Muscle layer of duodenum (tissue), 2 donors: Measurements from ENCODE around the gene CFD.
"Not testable (repeated sequence)": the region's sequence is repeated elsewhere in the genome, so short reads cannot be mapped to it uniquely, and the experiment has no call there.

Experiments used
- H3K27ac ChIP-seq: one replicate; pipeline ENCODE4 v1.7.0; 2013; ENCODE audit warnings: mild to moderate bottlenecking, low read length
- H3K27me3 ChIP-seq: one replicate; pipeline ENCODE4 v1.7.0; 2013; ENCODE audit warnings: low read depth, mild to moderate bottlenecking, control low read depth, low read length
- H3K36me3 ChIP-seq, 2 donors: one replicate each; pipeline ENCODE4 v1.7.0; 2013; ENCODE audit warnings: low read length in 2 of 2, control low read depth in 1 of 2, mild to moderate bottlenecking in 1 of 2; ENCODE audit not compliant: insufficient read depth in 2 of 2, control insufficient read depth in 1 of 2
- H3K4me1 ChIP-seq, 2 donors: one replicate each; pipeline ENCODE4 v1.7.0; 2013; ENCODE audit warnings: low read length in 2 of 2, mild to moderate bottlenecking in 2 of 2, control low read depth in 1 of 2, moderate library complexity in 1 of 2; ENCODE audit not compliant: insufficient read depth in 2 of 2, control insufficient read depth in 1 of 2
- H3K4me3 ChIP-seq, 2 donors: one replicate each; pipeline ENCODE4 v1.7.0; 2013; ENCODE audit warnings: low read length in 2 of 2, low read depth in 1 of 2, mild to moderate bottlenecking in 1 of 2
- H3K9me3 ChIP-seq, 2 donors: one replicate each; pipeline ENCODE4 v1.7.0; 2013; ENCODE audit warnings: low read length in 2 of 2, control low read depth in 1 of 2, mild to moderate bottlenecking in 1 of 2; ENCODE audit not compliant: control insufficient read depth in 1 of 2
- donor health status: healthy.

The CFD gene

DNA sequence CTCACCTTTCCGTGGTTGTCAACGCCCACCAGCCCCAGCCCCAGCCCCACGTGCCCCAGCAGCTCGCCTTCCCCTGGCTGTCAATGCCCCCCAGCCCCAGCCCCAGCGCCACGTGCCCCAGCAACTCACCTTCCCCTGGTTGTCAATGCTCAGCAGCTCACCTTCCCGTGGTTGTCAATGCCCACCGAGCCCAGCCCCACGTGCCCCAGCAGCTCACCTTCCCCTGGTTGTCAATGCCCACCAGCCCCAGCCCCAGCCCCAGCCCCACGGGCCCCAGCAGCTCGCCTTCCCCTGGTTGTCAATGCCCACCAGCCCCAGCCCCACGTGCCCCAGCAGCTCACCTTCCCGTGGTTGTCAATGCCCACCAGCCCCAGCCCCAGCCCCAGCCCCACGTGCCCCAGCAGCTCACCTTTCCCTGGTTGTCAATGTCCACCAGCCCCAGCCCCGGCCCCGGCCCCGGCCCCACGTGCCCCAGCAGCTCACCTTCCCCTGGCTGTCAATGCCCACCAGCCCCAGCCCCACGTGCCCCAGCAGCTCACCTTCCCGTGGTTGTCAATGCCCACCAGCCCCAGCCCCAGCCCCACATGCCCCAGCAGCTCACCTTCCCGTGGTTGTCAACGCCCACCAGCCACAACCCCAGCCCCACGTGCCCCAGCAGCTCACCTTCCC, 18.7 kb downstream of the CFD start:
- not testable (repeated sequence) for H3K27ac ChIP-seq, H3K4me1 ChIP-seq, H3K27me3 ChIP-seq, H3K9me3 ChIP-seq, H3K4me3 ChIP-seq
- peaks cover 11 to 76% of the 10 kb centered on the region in 2 donors for H3K36me3 ChIP-seq

DNA sequence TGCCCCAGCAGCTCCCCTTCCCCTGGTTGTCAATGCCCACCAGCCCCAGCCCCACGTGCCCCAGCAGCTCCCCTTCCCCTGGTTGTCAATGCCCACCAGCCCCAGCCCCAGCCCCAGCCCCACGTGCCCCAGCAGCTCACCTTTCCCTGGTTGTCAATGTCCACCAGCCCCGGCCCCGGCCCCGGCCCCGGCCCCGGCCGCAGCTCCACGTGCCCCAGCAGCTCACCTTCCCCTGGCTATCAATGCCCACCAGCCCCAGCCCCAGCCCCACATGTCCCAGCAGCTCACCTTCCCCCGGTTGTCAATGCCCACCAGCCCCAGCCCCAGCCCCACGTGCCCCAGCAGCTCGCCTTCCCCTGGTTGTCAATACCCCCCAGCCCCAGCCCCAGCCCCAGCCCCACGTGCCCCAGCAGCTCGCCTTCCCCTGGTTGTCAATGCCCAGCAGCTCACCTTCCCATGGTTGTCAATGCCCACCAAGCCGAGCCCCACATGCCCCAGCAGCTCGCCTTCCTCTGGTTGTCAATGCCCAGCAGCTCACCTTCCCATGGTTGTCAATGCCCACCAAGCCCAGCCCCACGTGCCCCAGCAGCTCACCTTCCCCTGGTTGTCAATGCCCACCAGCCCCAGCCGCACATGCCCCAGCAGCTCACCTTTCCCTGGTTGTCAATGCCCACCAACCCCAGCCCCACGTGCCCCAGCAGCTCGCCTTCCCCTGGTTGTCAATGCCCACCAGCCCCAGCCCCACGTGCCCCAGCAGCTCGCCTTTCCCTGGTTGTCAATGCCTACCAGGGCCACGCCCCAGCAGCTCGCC, 19.5 kb downstream of the CFD start:
- H3K27ac ChIP-seq, H3K4me1 ChIP-seq, H3K27me3 ChIP-seq, H3K9me3 ChIP-seq, H3K4me3 ChIP-seq: not testable (repeated sequence)
- H3K36me3 ChIP-seq: peaks cover 16 to 84% of the 10 kb centered on the region in 2 donors

DNA sequence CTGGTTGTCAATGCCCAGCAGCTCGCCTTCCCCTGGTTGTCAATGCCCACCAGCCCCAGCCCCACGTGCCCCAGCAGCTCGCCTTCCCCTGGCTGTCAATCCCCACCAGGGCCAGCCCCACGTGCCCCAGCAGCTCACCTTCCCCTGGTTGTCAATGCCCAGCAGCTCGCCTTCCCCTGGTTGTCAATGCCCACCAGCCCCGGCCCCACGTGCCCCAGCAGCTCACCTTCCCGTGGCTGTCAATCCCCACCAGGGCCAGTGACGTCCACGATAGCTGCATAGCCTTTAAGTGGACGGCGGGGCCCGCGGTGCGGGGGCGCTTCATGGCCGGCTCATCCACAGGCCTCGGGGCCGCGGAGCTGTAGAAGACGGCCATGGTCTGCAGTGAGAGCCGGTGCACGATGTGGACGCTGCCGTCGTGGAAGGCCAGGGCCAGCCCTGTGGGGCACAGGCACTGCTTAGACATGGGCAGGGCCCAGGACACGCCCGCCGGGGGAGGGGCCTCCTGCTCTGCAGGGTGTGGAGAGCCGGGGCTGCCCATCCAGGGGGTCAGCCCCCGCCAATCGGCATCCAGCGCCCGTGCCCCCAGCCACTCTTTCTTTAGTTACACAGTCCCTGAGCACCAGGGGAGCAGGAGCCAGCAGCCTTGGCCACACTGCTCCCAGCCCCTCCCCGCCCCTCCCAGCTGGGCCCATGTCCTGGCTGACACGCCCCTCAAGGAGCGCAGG, 20.4 kb downstream of the CFD start:
- Histone ChIP-seq H3K27me3 (no peaks in the 10 kb centered on the region), H3K4me1 (no peaks in the 10 kb centered on the region), H3K27ac (no peak overlapping the region), H3K4me3 (no peak overlapping the region), H3K9me3 (no peaks in the 10 kb centered on the region), H3K36me3 (peaks cover 16 to 87% of the 10 kb centered on the region in 2 donors)

DNA sequence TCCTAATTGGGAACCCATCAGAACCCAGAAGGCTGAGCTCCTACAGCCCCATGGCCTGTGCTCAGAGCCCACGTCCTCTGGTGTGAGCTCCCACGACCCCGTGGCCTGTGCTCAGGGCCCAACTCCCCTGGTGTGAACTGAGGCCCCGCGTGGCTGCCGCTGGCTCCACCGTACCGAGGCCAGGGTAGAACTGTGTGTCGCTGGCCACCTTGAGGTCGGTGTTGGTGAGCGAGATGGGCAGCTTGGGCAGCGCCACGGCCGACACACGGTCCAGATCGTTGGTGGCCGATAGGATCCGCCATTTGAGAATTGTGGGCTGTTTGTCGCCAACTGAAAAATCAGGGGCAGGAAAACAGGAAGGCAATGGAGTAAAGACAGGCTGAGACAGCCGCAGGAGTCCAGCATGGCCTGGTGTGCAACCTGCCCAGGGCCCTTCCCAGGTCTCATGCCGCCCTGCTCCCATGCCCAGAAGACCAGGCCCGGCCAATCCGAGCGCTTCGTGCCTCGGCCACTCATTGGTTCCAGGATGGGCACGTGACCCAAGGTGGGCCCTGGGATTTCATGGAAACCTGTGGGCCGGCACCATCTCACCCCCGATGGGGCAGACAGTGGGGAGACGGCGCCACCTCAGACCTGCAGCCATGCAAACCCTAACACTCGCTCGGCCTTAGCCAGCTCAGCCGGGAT, 22.1 kb downstream of the CFD start:
- peaks cover 16 to 89% of the 10 kb centered on the region in 2 donors for H3K36me3 ChIP-seq
- no peaks in the 10 kb centered on the region for H3K27me3 ChIP-seq
- no peak overlapping the region for H3K27ac ChIP-seq
- H3K4me1 ChIP-seq: no peaks in the 10 kb centered on the region
- no peaks in the 10 kb centered on the region for H3K9me3 ChIP-seq
- H3K4me3 ChIP-seq: no peak overlapping the region

DNA sequence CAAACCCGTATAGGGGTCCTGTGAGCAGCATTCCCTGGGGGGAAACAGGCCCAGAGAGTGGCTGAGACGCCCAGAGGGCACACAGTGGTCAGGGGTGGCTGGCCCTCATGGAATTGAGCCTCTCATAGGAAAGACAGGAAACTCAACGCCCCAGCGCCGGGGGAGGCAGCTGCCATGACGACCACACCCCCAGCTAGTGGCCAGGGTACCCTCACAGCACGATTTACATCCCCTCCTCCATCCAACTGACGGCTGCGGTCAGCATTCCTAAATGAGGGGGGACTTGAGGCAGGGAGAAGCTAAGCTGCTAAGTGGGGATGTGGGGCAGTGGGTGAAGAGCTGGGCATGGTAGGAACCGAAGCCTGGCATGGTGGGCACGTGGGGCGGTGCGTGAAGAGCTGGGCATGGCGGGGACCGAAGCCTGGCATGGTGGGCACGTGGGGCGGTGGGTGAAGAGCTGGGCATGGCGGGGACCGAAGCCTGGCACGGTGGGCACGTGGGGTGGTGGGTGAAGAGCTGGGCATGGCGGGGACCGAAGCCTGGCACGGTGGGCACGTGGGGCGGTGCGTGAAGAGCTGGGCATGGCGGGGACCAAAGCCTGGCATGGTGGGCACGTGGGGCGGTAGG, 23.5 kb downstream of the CFD start:
- H3K27me3 ChIP-seq: no peaks in the 10 kb centered on the region
- H3K9me3 ChIP-seq: no peaks in the 10 kb centered on the region
- H3K4me1 ChIP-seq: no peaks in the 10 kb centered on the region
- H3K36me3 ChIP-seq: peaks cover 16 to 80% of the 10 kb centered on the region in 2 donors
- no peak overlapping the region for H3K4me3 ChIP-seq
- no peak overlapping the region for H3K27ac ChIP-seq

DNA sequence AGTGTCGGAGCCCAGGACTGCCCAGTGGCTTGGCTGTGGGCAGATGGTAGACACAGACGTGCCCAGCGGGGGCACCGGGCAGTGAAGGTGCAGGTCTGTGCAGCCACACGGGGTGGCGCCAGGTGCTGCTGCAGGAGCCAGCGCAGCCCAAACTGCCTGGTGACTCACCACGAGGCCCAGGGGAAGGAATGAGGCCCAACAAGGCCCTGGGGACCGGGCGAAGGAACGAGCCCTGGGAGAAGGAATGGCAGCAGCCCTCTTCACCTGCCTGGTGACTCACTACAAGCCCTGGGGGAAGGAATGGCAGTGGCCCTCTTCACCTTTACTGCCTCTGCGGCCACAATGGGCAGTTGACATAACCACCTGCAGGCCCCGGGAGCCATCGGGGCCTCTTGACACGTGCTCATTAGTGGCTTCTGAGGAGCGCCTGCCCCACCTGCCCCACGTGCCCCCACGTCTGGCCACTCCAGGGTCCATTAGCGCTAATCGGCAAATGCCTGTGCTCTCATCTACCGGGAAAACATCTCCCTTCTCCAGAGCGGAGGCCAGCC, 24.3 kb downstream of the CFD start:
- Histone ChIP-seq H3K4me1 (no peaks in the 10 kb centered on the region), H3K36me3 (peaks cover 16 to 80% of the 10 kb centered on the region in 2 donors), H3K27me3 (no peaks in the 10 kb centered on the region), H3K27ac (no peak overlapping the region), H3K4me3 (no peak overlapping the region), H3K9me3 (no peaks in the 10 kb centered on the region)

DNA sequence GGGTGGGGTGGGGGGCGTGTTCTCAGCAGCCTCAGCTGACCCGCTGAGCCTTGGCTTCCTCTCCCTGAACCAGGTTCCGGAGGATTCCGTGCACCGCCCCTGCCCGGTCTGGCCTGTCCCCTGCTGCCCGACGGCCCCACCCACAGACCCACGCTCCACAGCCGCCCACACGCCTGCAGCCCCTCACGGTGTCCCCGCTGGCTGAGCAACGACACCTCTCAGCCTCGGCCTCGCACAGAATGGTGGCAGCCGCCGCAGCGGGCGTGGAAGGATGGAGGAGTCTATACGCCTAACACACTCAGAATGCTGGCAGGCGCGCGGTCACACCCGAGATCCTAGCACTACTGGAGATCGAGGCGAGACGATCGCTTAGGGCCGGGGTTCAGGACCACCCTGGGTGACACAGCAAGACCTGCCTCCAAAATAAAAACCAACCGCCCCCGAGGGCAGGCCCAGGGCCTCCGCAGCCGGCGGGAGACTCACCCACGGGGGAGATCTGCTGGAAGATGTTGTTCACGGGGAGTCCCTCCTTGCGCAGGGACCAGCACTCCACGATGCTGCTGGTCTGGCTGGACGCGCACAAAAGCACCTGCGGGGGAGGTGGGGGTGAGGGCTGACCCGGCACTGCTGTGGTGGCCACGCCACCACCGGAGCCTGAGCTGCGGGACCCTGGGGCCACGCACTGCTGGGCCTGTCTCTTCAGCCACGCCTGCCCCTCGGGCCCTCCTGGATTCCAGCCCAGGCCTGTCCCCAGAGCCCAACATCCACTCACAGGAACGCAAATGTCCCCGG, 25.2 kb downstream of the CFD start:
- Histone ChIP-seq H3K4me3 (no peak overlapping the region), H3K36me3 (peaks cover 17 to 76% of the 10 kb centered on the region in 2 donors), H3K27me3 (no peaks in the 10 kb centered on the region), H3K4me1 (no peaks in the 10 kb centered on the region), H3K9me3 (no peaks in the 10 kb centered on the region), H3K27ac (no peak overlapping the region)

DNA sequence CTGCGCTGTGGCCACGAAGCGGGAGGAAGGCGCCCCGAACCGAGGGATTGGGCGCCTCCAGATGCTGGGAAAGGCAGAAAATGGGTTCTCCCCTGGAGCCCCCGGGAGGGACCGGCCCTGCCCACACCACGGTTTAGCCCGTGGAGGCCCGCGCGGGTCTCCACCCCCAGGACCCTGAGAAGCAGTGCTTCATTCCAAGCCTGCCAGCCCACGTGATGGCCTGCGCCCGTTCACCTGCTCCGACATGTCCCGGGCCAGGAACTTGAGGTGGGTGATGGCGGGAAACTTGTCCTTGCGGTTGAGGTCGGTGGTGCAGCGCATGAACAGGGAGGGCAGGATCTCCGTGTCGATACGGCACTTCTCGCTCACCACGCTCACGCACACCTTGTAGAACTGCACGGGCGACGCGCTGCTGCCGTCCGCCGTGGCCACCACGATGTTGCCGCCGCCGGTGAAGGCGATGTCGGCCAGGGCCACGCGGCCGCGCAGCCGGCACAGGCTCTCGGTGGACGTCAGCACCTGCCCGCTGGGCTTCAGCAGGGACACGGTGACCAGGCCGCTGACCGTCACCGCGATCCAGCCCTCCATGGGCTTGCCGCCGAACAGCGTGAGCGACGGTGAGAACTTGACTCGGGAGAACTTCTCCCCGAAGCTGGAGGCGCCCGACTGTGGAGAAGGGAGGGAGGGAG, 26.2 kb downstream of the CFD start:
- Histone ChIP-seq H3K36me3 (peaks cover 22 to 78% of the 10 kb centered on the region in 2 donors), H3K9me3 (no peaks in the 10 kb centered on the region), H3K4me1 (peaks cover 0 to 1% of the 10 kb centered on the region in 2 donors), H3K4me3 (no peak overlapping the region), H3K27ac (no peak overlapping the region), H3K27me3 (no peaks in the 10 kb centered on the region)

DNA sequence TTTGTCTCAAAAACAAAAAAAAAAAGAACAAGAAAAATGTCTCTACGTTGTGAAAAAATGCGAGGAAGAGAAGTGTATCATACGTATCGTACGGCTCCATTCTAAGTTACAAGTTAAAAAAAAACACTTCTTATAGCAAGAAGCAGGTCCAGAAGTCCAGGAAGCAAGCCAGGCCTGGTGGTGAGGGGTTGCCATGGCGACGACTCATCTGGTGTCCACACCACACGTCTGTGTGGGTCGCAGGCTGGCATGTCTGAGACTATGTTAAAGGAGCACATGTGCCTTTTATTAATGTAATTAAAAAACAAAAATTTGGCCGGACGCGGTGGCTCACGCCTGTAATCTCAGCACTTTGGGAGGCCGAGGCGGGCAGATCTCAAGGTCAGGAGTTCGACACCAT, 27.6 kb downstream of the CFD start:
- Histone ChIP-seq H3K4me1 (peaks cover 0 to 15% of the 10 kb centered on the region in 2 donors), H3K4me3 (no peak overlapping the region), H3K9me3 (no peaks in the 10 kb centered on the region), H3K27me3 (no peaks in the 10 kb centered on the region), H3K27ac (no peak overlapping the region), H3K36me3 (peaks cover 11 to 69% of the 10 kb centered on the region in 2 donors)

DNA sequence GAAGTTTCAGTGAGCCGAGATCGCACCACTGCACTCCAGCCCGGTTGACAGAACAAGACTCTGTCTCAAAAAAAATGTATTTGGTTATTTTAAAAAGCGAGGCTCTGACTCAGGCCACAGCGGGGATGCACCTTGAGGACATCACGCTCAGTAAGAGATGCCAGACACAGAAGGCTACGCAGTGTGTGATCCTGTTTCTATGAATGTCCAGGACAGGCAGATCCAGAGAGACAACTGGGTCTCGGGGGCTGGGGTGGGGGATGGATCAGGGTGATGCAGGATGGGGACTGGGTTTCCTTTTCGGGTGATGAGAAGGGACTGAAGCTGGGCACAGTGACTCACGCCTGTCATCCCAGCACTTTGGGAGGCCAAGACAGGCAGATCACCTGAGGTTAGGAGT, 28.1 kb downstream of the CFD start:
- no peaks in the 10 kb centered on the region for H3K27me3 ChIP-seq
- no peak overlapping the region for H3K27ac ChIP-seq
- H3K4me1 ChIP-seq: peaks cover 0 to 18% of the 10 kb centered on the region in 2 donors
- H3K9me3 ChIP-seq: no peaks in the 10 kb centered on the region
- peaks cover 11 to 64% of the 10 kb centered on the region in 2 donors for H3K36me3 ChIP-seq
- no peak overlapping the region for H3K4me3 ChIP-seq
